EH (cell line): ENCODE data around the gene SAAL1.

Source experiments
- DNase-seq: peaks from one replicate; pipeline ENCODE4 v3.0.0-alpha.2; 2015; ENCODE audit warnings: low read depth

SAAL1 gene

GRCh38 chr11:18088366-18088765 is 17.5 kb downstream of the SAAL1 start:
- DNase-seq: peak; percentile 77

- DNase-seq: no peak
Measured at GRCh38 chr11:18081551-18081950, 24.3 kb downstream of the SAAL1 start.

GRCh38 chr11:18080451-18080850 is 25.4 kb downstream of the SAAL1 start:
- DNase-seq: no peak

GRCh38 chr11:18078909-18079308 is 27.0 kb downstream of the SAAL1 start:
- DNase-seq: no peak

GRCh38 chr11:18075444-18075843 is 30.4 kb downstream of the SAAL1 start:
- DNase-seq: no peak

GRCh38 chr11:18071098-18071705 is 34.7 kb downstream of the SAAL1 start:
- no peak for DNase-seq

GRCh38 chr11:18067372-18067771 is 38.5 kb downstream of the SAAL1 start:
- DNase-seq: no peak

GRCh38 chr11:18066626-18067025 is 39.3 kb downstream of the SAAL1 start:
- peak; percentile 14 for DNase-seq

GRCh38 chr11:18065572-18065971 is 40.3 kb downstream of the SAAL1 start:
- no peak for DNase-seq

- no peak for DNase-seq
Measured at GRCh38 chr11:18064450-18065054, 41.3 kb downstream of the SAAL1 start.

- no peak for DNase-seq
Measured at GRCh38 chr11:18063862-18064434, 41.9 kb downstream of the SAAL1 start.

- DNase-seq: no peak
Measured at GRCh38 chr11:18063125-18063524, 42.8 kb downstream of the SAAL1 start.

- no peak for DNase-seq
Measured at GRCh38 chr11:18061351-18061750, 44.5 kb downstream of the SAAL1 start.

GRCh38 chr11:18056561-18057181 is 49.2 kb downstream of the SAAL1 start:
- no peak for DNase-seq

- no peak for DNase-seq
Measured at GRCh38 chr11:18054511-18055103, 51.3 kb downstream of the SAAL1 start.

GRCh38 chr11:18050848-18051247 is 55.0 kb downstream of the SAAL1 start:
- DNase-seq: no peak

- peak; percentile 32 for DNase-seq
Measured at GRCh38 chr11:18046116-18046777, 59.6 kb downstream of the SAAL1 start, which contains the start of gene TPH1. TSS of gene TPH1 (minus strand) at chr11:18046269. CDS start at chr11:18040762, 5,507 bp downstream.

GRCh38 chr11:18036456-18036855 is 69.4 kb downstream of the SAAL1 start:
- DNase-seq: no peak
